Right lobe of liver (tissue), 4 donors: ENCODE results near the gene CXCR4.

Experiments
- POLR2A ChIP-seq: fragments of 450-650 bp; IDR thresholded peaks from one replicate; pipeline ENCODE4 v1.6.1; 2017; ENCODE audit warnings: antibody characterized with exemption, mild to moderate bottlenecking
- TF ChIP-seq, protein P1 (sequence below), 4 donors: fragments of 200-600 bp in 3 of 4; fragments of 450-650 bp in 1 of 4; IDR thresholded peaks; one replicate each; pipeline versions ENCODE4 v1.5.1 to v1.8.0; 2016 to 2022; ENCODE audit warnings: antibody characterized with exemption in 4 of 4, mild to moderate bottlenecking in 2 of 4
- donor health status: DM: no; HTN: no; CAD: no.
- donor health status: DM: no; HTN: no; CAD: no.
- donor health status: DM: no; HTN: yes; CAD: no.

DNA sequence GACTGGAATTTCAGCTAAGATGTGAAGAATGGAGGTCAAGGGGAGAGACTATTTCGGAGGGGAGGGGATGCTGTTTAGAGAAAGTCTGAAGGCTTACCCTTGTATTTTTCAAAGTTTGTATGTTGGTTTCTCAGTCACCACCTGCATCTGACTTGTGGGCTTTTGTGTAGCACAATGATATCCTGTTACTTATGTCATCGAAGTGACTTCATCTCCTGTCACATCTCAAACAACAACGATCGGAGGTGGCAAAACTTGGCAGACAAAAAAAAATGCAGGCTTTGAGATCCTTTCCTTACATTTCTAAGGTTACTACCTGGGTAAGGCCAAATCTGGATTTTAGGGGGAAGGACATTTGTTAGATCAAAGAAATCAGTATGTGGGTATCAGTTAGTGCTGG lies 11.7 kb upstream of the CXCR4 start:
- TF ChIP-seq, protein P1, sequence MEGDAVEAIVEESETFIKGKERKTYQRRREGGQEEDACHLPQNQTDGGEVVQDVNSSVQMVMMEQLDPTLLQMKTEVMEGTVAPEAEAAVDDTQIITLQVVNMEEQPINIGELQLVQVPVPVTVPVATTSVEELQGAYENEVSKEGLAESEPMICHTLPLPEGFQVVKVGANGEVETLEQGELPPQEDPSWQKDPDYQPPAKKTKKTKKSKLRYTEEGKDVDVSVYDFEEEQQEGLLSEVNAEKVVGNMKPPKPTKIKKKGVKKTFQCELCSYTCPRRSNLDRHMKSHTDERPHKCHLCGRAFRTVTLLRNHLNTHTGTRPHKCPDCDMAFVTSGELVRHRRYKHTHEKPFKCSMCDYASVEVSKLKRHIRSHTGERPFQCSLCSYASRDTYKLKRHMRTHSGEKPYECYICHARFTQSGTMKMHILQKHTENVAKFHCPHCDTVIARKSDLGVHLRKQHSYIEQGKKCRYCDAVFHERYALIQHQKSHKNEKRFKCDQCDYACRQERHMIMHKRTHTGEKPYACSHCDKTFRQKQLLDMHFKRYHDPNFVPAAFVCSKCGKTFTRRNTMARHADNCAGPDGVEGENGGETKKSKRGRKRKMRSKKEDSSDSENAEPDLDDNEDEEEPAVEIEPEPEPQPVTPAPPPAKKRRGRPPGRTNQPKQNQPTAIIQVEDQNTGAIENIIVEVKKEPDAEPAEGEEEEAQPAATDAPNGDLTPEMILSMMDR (IDR thresholded peaks at IDR 0.05), result no peak
- peak; percentile 49 for TF ChIP-seq POLR2A
